Thoracic aorta (tissue), 2 donors: Measurements from ENCODE around the gene UGT1A7. TPM values are rescaled to one million over a fixed set of nuclear protein-coding genes. Genes with fewer than 3 reads are reported as not detected.
"Not testable (repeated sequence)": the region's sequence is repeated elsewhere in the genome, so short reads cannot be mapped to it uniquely, and the experiment has no call there.

Experiments
- ATAC-seq: fragments of 150-250 bp; one replicate; pipeline ENCODE4 v1.8.0; 2017; ENCODE audit warnings: low read depth; ENCODE audit not compliant: insufficient number of reproducible peaks, low FRiP score
- DNase-seq: peaks from one replicate; pipeline ENCODE4 v3.0.0-alpha.2; 2020; ENCODE audit warnings: low spot score
- H3K27ac ChIP-seq, 2 donors: fragments of 200-600 bp; sonication (generic); 1 replicate in 1 of 2; 2 replicates in 1 of 2; pipeline ENCODE4 v1.5.1; 2016; ENCODE audit warnings: mild to moderate bottlenecking in 2 of 2, moderate library complexity in 2 of 2
- H3K27me3 ChIP-seq: fragments of 200-600 bp; sonication (generic); replicated peaks from 2 replicates; pipeline ENCODE4 v1.6.0; 2016; ENCODE audit warnings: mild to moderate bottlenecking; ENCODE audit not compliant: insufficient read depth
- H3K36me3 ChIP-seq: fragments of 200-600 bp; sonication (generic); one replicate; pipeline ENCODE4 v1.5.1; 2016
- H3K4me1 ChIP-seq, 2 donors: fragments of 200-600 bp; sonication (generic); 1 replicate in 1 of 2; 2 replicates in 1 of 2; pipeline versions ENCODE4 v1.5.1 to v1.6.0; 2016; ENCODE audit warnings: low read depth in 2 of 2, mild to moderate bottlenecking in 1 of 2; ENCODE audit not compliant: control insufficient read depth in 1 of 2
- H3K4me3 ChIP-seq: fragments of 200-600 bp; sonication (generic); 2 replicates; pipeline ENCODE4 v1.5.1; 2016; ENCODE audit warnings: mild to moderate bottlenecking
- H3K9me3 ChIP-seq: fragments of 200-600 bp; sonication (generic); 2 replicates; pipeline ENCODE4 v1.5.1; 2016
- total RNA-seq, 2 donors: library from RNA; depleted of rRNA; stranded (reverse); fragments of >200 nt; gene quantifications; one replicate each; pipeline versions ENCODE4 v1.1.0 to v1.2.3, GENCODE V29; 2016
- TF ChIP-seq, protein P1 (sequence below): fragments of 200-600 bp; sonication (generic); IDR thresholded peaks from one replicate; pipeline ENCODE4 v1.5.1; 2019; ENCODE audit warnings: antibody characterized with exemption

The UGT1A7 gene
- total RNA-seq, 2 donors from 2014 or later, result 0.35 TPM; not detected in 1

DNA sequence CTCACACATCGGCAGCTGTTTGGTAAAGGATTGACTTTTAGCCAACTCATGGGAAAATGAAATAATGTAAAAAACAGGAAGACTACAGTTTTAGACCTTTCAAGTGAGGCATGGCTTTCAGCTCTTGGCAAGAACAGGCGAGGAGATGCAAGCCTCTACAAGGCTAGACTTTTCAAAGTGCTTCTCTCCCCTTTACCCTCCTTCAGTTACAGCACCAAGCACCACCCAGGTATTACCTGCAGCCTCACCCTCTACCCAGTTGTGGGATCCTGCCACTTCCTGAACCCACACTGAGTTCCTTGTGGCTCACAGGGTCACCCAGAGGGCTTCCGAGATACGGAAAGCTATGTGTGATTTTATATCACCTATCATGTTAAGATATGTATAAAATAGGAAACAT is 30.7 kb upstream of the UGT1A7 start:
- TF ChIP-seq, protein P1, sequence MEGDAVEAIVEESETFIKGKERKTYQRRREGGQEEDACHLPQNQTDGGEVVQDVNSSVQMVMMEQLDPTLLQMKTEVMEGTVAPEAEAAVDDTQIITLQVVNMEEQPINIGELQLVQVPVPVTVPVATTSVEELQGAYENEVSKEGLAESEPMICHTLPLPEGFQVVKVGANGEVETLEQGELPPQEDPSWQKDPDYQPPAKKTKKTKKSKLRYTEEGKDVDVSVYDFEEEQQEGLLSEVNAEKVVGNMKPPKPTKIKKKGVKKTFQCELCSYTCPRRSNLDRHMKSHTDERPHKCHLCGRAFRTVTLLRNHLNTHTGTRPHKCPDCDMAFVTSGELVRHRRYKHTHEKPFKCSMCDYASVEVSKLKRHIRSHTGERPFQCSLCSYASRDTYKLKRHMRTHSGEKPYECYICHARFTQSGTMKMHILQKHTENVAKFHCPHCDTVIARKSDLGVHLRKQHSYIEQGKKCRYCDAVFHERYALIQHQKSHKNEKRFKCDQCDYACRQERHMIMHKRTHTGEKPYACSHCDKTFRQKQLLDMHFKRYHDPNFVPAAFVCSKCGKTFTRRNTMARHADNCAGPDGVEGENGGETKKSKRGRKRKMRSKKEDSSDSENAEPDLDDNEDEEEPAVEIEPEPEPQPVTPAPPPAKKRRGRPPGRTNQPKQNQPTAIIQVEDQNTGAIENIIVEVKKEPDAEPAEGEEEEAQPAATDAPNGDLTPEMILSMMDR, result no peak
- H3K27me3 ChIP-seq, result no peaks in the 10 kb centered on the region
- ATAC-seq (no peak), DNase-seq (no peak)
- H3K27ac ChIP-seq, result no peak overlapping the region
- H3K4me1 ChIP-seq, result no peaks in the 10 kb centered on the region
- H3K4me3 ChIP-seq, result no peak overlapping the region
- no peaks in the 10 kb centered on the region for H3K36me3 ChIP-seq
- no peaks in the 10 kb centered on the region for H3K9me3 ChIP-seq

DNA sequence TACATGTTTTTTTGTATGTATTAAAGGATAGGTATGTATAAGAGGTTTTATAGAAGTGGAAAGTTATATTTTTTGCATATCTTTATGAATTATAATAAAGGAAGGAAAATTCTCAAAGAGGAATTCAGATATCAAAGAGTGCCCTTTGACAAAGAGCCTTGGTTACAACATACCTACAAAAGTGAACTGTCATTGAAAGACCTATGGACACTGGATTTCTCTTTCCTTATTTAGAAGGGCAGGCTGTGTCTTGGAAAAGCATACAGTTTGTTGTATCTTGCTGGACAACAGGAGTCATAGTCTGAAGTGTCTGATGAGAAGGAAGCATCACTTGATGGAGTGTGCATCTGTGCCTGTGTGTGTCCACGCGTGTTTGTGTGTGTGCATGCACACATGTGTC is 30.3 kb upstream of the UGT1A7 start:
- Histone ChIP-seq H3K4me1 (no peaks in the 10 kb centered on the region), H3K4me3 (no peak overlapping the region), H3K9me3 (no peaks in the 10 kb centered on the region), H3K36me3 (no peaks in the 10 kb centered on the region), H3K27me3 (no peaks in the 10 kb centered on the region), H3K27ac (no peak overlapping the region)
- no peak for ATAC-seq
- TF ChIP-seq, protein P1, result no peak
- no peak for DNase-seq

DNA sequence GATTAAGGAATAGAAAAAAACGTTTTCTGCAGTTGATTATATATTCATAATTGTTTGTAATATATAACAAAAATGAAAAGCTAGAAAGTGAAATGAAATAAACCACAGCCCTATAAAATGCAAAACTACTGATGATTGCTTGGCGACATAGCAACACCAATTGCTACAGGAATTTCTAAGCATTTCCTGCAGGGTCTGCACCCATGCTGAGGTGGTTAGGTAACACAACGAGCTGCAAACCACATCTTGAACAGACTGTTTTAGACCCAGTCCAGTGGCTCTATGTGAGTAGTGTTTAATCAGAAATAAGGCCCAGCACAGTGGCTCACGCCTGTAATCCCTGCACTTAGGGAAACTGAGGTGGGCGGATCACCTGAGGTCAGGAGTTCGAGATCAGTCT is 27.2 kb upstream of the UGT1A7 start:
- no peak for DNase-seq
- Histone ChIP-seq H3K27ac (no peak overlapping the region), H3K9me3 (no peaks in the 10 kb centered on the region), H3K27me3 (no peaks in the 10 kb centered on the region), H3K36me3 (no peaks in the 10 kb centered on the region), H3K4me3 (no peak overlapping the region), H3K4me1 (no peaks in the 10 kb centered on the region)
- no peak for ATAC-seq
- TF ChIP-seq, protein P1, result no peak

GRCh38 chr2:233655043-233655442 is 26.7 kb upstream of the UGT1A7 start:
- no peaks in the 10 kb centered on the region for H3K4me1 ChIP-seq
- no peaks in the 10 kb centered on the region for H3K36me3 ChIP-seq
- no peaks in the 10 kb centered on the region for H3K9me3 ChIP-seq
- no peak for ATAC-seq
- TF ChIP-seq, protein P1, result no peak
- no peaks in the 10 kb centered on the region for H3K27me3 ChIP-seq
- no peak overlapping the region for H3K27ac ChIP-seq
- H3K4me3 ChIP-seq, result no peak overlapping the region
- no peak for DNase-seq

GRCh38 chr2:233655943-233656342 is 25.8 kb upstream of the UGT1A7 start:
- DNase-seq, H3K4me1 ChIP-seq, H3K4me3 ChIP-seq, H3K27ac ChIP-seq, H3K9me3 ChIP-seq, H3K36me3 ChIP-seq, ATAC-seq, H3K27me3 ChIP-seq: not testable (repeated sequence)

- no peak overlapping the region for H3K27ac ChIP-seq
- no peaks in the 10 kb centered on the region for H3K4me1 ChIP-seq
- DNase-seq, result no peak
Measured at GRCh38 chr2:233656443-233656842, 25.3 kb upstream of the UGT1A7 start.

More at GRCh38 chr2:233656443-233656842, 25.3 kb upstream of the UGT1A7 start:
- Histone ChIP-seq H3K9me3 (no peaks in the 10 kb centered on the region), H3K27me3 (no peaks in the 10 kb centered on the region), H3K4me3 (no peak overlapping the region), H3K36me3 (no peaks in the 10 kb centered on the region)
- TF ChIP-seq, protein P1, result no peak
- ATAC-seq, result no peak
